HEK293 (cell line): Measurements from ENCODE around the gene NAGA.

Source experiments
- KLF10 ChIP-seq: fragments of 450-650 bp; IDR thresholded peaks from 2 replicates; pipeline ENCODE4 v1.5.1; 2018; ENCODE audit warnings: missing biosample characterization, mild to moderate bottlenecking, missing genetic modification characterization
- KLF16 ChIP-seq: fragments of 450-650 bp; formaldehyde crosslinking; IDR thresholded peaks from 2 replicates; pipeline ENCODE4 v1.5.1; 2017; ENCODE audit warnings: missing biosample characterization, missing genetic modification characterization
- PBX3 ChIP-seq: sonication (generic); formaldehyde crosslinking; IDR thresholded peaks from 2 replicates; pipeline ENCODE4 v1.8.1; 2022; ENCODE audit warnings: mild to moderate bottlenecking, moderate library complexity, missing genetic modification reagents
- PRDM10 ChIP-seq: fragments of 450-650 bp; formaldehyde crosslinking; IDR thresholded peaks from 2 replicates; pipeline ENCODE4 v1.5.1; 2016; ENCODE audit warnings: missing biosample characterization, missing genetic modification characterization
- RBAK ChIP-seq: fragments of 450-650 bp; formaldehyde crosslinking; IDR thresholded peaks from 2 replicates; pipeline ENCODE4 v1.5.1; 2016; ENCODE audit warnings: missing biosample characterization, missing genetic modification characterization
- REST ChIP-seq: fragments of 450-650 bp; formaldehyde crosslinking; IDR thresholded peaks from 2 replicates; pipeline ENCODE4 v1.5.1; 2016; ENCODE audit warnings: missing biosample characterization, missing genetic modification characterization
- WT1 ChIP-seq: fragments of 450-650 bp; formaldehyde crosslinking; IDR thresholded peaks from 2 replicates; pipeline ENCODE4 v1.5.1; 2016; ENCODE audit warnings: missing biosample characterization, missing genetic modification characterization
- ZBTB21 ChIP-seq: fragments of 450-650 bp; formaldehyde crosslinking; IDR thresholded peaks from 2 replicates; pipeline ENCODE4 v1.5.1; 2017; ENCODE audit warnings: missing biosample characterization, missing genetic modification characterization
- ZEB2 ChIP-seq: fragments of 450-650 bp; formaldehyde crosslinking; IDR thresholded peaks from 2 replicates; pipeline ENCODE4 v1.5.1; 2016; ENCODE audit warnings: missing biosample characterization, missing genetic modification characterization
- ZNF114 ChIP-seq: fragments of 450-650 bp; formaldehyde crosslinking; IDR thresholded peaks from 2 replicates; pipeline ENCODE4 v1.5.0; 2017; ENCODE audit warnings: missing biosample characterization, missing genetic modification characterization
- ZNF280D ChIP-seq: fragments of 450-650 bp; formaldehyde crosslinking; IDR thresholded peaks from 2 replicates; pipeline ENCODE4 v1.5.1; 2016; ENCODE audit warnings: missing biosample characterization, missing genetic modification characterization
- ZNF335 ChIP-seq: fragments of 450-650 bp; formaldehyde crosslinking; conservative IDR thresholded peaks from 2 replicates; pipeline ENCODE4 v1.5.1; 2016; ENCODE audit warnings: missing biosample characterization, missing genetic modification characterization
- ZNF341 ChIP-seq: fragments of 450-650 bp; formaldehyde crosslinking; IDR thresholded peaks from 2 replicates; pipeline ENCODE4; 2016; ENCODE audit warnings: low read depth, missing biosample characterization, missing genetic modification characterization
- ZNF585B ChIP-seq: fragments of 450-650 bp; formaldehyde crosslinking; IDR thresholded peaks from 2 replicates; pipeline ENCODE4 v1.5.1; 2016; ENCODE audit warnings: missing biosample characterization, missing genetic modification characterization
- ZNF600 ChIP-seq: fragments of 450-650 bp; formaldehyde crosslinking; IDR thresholded peaks from 2 replicates; pipeline ENCODE4 v1.5.1; 2016; ENCODE audit warnings: missing biosample characterization, missing genetic modification characterization
- ZNF791 ChIP-seq: fragments of 450-650 bp; formaldehyde crosslinking; IDR thresholded peaks from 2 replicates; pipeline ENCODE4 v1.5.1; 2016; ENCODE audit warnings: missing biosample characterization, missing genetic modification characterization
- ZSCAN30 ChIP-seq: fragments of 450-650 bp; IDR thresholded peaks from 2 replicates; pipeline ENCODE4 v1.5.1; 2018; ENCODE audit warnings: missing biosample characterization, mild to moderate bottlenecking, missing genetic modification characterization, moderate library complexity

NAGA gene

GRCh38 chr22:42070517-42071422 is at the start of gene NAGA (continued):
- peak; percentile 57 for TF ChIP-seq PRDM10 (tag by site-specific recombination)
- peak; percentile 28; the same call in 1 of the 2 replicates for TF ChIP-seq ZSCAN30 (tag by site-specific recombination)
- TF ChIP-seq ZNF585B = peak; percentile 77
- no peak; the same call in 1 of the 2 replicates for TF ChIP-seq ZEB2 (tag by site-specific recombination)
- TF ChIP-seq ZNF335 (tag by site-specific recombination) = peak; percentile 98
- 0 out of 2 replicates have a peak, but pooled peaks have one; percentile 6 for TF ChIP-seq ZBTB21
- no peak for TF ChIP-seq REST (tag by site-specific recombination)
- peak; percentile 68 for TF ChIP-seq ZNF341 (tag by site-specific recombination)
- TF ChIP-seq ZNF600 (tag by site-specific recombination) = peak; percentile 97
- TF ChIP-seq WT1 (tag by site-specific recombination) = peak; percentile 71
- peak; percentile 73 for TF ChIP-seq KLF10 (tag by site-specific recombination)
- no peak for TF ChIP-seq ZNF280D (tag by site-specific recombination)
- peak; percentile 37; the same call in 1 of the 2 replicates for TF ChIP-seq KLF16 (tag by site-specific recombination)
- TF ChIP-seq ZNF114 (tag by site-specific recombination) = no peak
- TF ChIP-seq PBX3 (CRISPR knock-in tag) = peak; percentile 67; the same call in 1 of the 2 replicates
- TF ChIP-seq ZNF791 (tag by site-specific recombination) = no peak
- TF ChIP-seq RBAK = no peak
